ENCODE data around the gene LFNG. TPM values are rescaled to one million over a fixed set of nuclear protein-coding genes. Genes with fewer than 3 reads are reported as not detected.

LFNG gene, protein sequence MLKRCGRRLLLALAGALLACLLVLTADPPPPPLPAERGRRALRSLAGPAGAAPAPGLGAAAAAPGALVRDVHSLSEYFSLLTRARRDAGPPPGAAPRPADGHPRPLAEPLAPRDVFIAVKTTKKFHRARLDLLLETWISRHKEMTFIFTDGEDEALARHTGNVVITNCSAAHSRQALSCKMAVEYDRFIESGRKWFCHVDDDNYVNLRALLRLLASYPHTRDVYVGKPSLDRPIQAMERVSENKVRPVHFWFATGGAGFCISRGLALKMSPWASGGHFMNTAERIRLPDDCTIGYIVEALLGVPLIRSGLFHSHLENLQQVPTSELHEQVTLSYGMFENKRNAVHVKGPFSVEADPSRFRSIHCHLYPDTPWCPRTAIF
- 1 to 10 TPM; 2.8 to 2.9 TPM for total RNA-seq
- polyA plus RNA-seq, result 1 to 10 TPM in 1 of 2 donors, under 1 TPM in 1; 0.22 to 2.4 TPM

DNA sequence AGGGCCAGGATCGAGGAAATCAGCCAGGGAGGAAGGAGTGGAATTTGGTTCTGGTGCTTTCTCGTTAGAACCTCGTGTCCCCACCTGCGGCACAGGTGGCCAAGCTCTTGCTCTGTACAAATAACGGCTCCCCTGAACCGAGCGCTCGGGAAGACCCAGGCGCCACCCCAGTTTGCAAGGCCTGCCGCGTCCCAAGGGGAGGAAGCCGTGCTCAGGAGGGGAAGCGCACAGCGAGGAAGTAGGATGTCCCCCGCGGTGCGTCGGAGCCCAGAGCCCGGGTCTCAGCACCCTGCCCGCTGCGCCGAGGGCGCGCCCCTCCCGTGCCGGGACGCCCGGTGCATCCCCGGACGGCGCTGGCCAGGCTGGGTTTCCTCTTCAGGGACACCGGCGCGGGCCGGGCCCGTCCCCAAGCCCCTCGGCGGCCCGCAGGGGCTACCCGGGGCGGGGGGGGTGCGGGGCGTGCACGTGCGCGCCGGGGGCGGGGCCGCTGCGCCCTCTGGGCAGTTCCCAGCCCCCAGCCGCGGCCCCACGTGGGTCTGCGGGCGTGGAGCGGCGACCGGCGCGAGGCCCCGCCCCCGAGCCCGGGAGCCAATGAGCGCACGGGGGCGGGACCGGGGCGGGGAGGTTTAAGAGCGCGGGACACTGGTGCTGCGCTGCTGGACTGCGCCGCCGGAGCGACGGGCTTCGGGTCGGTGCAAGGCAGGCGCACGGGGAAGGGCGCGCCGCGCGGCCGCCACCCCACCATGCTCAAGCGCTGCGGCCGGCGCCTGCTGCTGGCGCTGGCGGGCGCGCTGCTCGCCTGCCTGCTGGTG lies at the start of gene LFNG:
LFNG (plus strand) TSS at position 656 of the 812 bp plus-strand sequence; CDS start at position 744, 88 bp downstream.
- under 1% methylated on average over 95 of the region's 95 CpGs for WGBS
- Histone ChIP-seq H3K36me3 (ENCODE audit: control insufficient read depth in 4 of 4, insufficient read depth in 3 of 4, low read depth in 1 of 4, low read length in 3 of 4) (no peaks in the 10 kb centered on the region), H3K4me1 (ENCODE audit: control insufficient read depth in 4 of 4, insufficient read depth in 4 of 4, low read length in 3 of 4) (peaks cover 2 to 32% (median 11%) of the 10 kb centered on the region in 4 donors), H3K27ac (ENCODE audit: low read depth in 1 of 2, low read length in 2 of 2) (peak within 1 kb of the TSS in 1 of 2 donors; percentile 16), H3K27me3 (ENCODE audit: control insufficient read depth in 4 of 4, insufficient read depth in 4 of 4, low read length in 3 of 4) (no peaks in the 10 kb centered on the region), H3K9ac (ENCODE audit: low read depth in 1 of 2, low read length in 2 of 2) (no peak within 1 kb of the TSS), H3K4me3 (ENCODE audit: low read depth in 1 of 3, low read length in 3 of 3) (peak within 1 kb of the TSS; percentile 41 to 59 (median 58)), H3K9me3 (ENCODE audit: control insufficient read depth in 4 of 4, low read length in 3 of 4) (no peaks in the 10 kb centered on the region)
- DNase-seq (ENCODE audit: low spot score), result peak; percentile 82
- TF ChIP-seq, protein P1, sequence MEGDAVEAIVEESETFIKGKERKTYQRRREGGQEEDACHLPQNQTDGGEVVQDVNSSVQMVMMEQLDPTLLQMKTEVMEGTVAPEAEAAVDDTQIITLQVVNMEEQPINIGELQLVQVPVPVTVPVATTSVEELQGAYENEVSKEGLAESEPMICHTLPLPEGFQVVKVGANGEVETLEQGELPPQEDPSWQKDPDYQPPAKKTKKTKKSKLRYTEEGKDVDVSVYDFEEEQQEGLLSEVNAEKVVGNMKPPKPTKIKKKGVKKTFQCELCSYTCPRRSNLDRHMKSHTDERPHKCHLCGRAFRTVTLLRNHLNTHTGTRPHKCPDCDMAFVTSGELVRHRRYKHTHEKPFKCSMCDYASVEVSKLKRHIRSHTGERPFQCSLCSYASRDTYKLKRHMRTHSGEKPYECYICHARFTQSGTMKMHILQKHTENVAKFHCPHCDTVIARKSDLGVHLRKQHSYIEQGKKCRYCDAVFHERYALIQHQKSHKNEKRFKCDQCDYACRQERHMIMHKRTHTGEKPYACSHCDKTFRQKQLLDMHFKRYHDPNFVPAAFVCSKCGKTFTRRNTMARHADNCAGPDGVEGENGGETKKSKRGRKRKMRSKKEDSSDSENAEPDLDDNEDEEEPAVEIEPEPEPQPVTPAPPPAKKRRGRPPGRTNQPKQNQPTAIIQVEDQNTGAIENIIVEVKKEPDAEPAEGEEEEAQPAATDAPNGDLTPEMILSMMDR (IDR thresholded peaks at IDR 0.05; ENCODE audit: low read depth, low read length, missing input control), result no peak
- TF ChIP-seq, protein P2, sequence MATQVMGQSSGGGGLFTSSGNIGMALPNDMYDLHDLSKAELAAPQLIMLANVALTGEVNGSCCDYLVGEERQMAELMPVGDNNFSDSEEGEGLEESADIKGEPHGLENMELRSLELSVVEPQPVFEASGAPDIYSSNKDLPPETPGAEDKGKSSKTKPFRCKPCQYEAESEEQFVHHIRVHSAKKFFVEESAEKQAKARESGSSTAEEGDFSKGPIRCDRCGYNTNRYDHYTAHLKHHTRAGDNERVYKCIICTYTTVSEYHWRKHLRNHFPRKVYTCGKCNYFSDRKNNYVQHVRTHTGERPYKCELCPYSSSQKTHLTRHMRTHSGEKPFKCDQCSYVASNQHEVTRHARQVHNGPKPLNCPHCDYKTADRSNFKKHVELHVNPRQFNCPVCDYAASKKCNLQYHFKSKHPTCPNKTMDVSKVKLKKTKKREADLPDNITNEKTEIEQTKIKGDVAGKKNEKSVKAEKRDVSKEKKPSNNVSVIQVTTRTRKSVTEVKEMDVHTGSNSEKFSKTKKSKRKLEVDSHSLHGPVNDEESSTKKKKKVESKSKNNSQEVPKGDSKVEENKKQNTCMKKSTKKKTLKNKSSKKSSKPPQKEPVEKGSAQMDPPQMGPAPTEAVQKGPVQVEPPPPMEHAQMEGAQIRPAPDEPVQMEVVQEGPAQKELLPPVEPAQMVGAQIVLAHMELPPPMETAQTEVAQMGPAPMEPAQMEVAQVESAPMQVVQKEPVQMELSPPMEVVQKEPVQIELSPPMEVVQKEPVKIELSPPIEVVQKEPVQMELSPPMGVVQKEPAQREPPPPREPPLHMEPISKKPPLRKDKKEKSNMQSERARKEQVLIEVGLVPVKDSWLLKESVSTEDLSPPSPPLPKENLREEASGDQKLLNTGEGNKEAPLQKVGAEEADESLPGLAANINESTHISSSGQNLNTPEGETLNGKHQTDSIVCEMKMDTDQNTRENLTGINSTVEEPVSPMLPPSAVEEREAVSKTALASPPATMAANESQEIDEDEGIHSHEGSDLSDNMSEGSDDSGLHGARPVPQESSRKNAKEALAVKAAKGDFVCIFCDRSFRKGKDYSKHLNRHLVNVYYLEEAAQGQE (IDR thresholded peaks at IDR 0.05), result peak; percentile 29

DNA sequence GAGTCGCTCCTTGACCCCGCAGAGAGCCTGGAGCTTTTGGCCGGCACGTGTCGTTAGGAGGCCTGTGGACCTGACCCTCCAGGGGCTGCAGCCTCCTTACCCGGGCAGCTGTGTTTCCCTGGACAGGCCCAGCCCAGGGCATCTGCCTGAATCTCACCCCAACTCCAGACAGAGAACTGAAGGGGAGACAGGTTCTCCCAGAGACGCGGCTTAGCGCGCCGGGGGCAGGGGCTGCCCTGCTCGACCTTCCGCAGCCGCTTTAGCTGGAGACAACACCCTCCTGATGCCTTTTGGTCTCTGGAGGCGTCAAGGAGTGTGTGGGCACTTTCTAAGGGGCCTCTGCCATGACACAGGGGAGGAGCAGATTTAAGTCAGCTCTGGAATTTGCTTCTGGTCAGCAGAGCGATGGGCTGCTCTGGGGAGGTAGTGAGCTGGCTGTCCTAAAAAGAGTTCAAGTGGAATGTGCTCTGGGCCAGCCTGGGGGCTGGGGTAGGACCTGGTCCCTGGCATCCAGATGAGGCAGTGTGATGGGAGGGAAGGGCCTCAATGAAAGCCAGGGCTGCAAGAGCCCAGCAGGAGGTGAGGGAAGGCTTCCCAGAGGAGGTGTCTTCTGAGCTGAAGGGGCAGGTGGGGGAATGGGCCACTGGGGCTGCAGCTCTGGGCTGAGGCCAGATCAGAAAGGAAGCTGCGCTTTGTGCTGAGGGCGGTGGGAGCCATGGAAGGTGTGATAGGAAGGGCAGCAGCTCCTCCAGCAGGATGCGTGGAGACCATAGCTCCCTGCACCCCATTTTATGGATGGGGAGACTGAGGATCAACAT lies 49.2 kb upstream of the LFNG start:
- H3K9me3 ChIP-seq (ENCODE audit: control insufficient read depth in 4 of 4, low read length in 3 of 4), result no peaks in the 10 kb centered on the region
- H3K27ac ChIP-seq (ENCODE audit: low read depth in 1 of 2, low read length in 2 of 2), result no peak overlapping the region
- H3K4me1 ChIP-seq (ENCODE audit: control insufficient read depth in 4 of 4, insufficient read depth in 4 of 4, low read length in 3 of 4), result no peaks in the 10 kb centered on the region
- no peak overlapping the region for H3K4me3 ChIP-seq (ENCODE audit: low read depth in 1 of 3, low read length in 3 of 3)
- no peak for DNase-seq (ENCODE audit: low spot score)
- H3K27me3 ChIP-seq (ENCODE audit: control insufficient read depth in 4 of 4, insufficient read depth in 4 of 4, low read length in 3 of 4), result no peaks in the 10 kb centered on the region
- WGBS, result 71% methylated on average over 19 of the region's 19 CpGs
- H3K36me3 ChIP-seq (ENCODE audit: control insufficient read depth in 4 of 4, insufficient read depth in 3 of 4, low read depth in 1 of 4, low read length in 3 of 4), result no peaks in the 10 kb centered on the region
- no peak overlapping the region for H3K9ac ChIP-seq (ENCODE audit: low read depth in 1 of 2, low read length in 2 of 2)
- TF ChIP-seq TAF1 (conservative IDR thresholded peaks at IDR 0.05), result no peak
- TF ChIP-seq, protein P3, sequence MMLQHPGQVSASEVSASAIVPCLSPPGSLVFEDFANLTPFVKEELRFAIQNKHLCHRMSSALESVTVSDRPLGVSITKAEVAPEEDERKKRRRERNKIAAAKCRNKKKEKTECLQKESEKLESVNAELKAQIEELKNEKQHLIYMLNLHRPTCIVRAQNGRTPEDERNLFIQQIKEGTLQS (IDR thresholded peaks at IDR 0.05), result no peak
- TF ChIP-seq, protein P4, sequence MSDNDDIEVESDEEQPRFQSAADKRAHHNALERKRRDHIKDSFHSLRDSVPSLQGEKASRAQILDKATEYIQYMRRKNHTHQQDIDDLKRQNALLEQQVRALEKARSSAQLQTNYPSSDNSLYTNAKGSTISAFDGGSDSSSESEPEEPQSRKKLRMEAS (IDR thresholded peaks at IDR 0.05), result no peak
- no peak for TF ChIP-seq SP1 (IDR thresholded peaks at IDR 0.05)
- no peak for TF ChIP-seq NR2F2 (IDR thresholded peaks at IDR 0.05)
- TF ChIP-seq, protein P2 (IDR thresholded peaks at IDR 0.05), result no peak
- TF ChIP-seq RAD21 (IDR thresholded peaks at IDR 0.05), result no peak
- no peak for TF ChIP-seq YY1 (IDR thresholded peaks at IDR 0.05)
- no peak for TF ChIP-seq HNF4A (conservative IDR thresholded peaks at IDR 0.05)
- TF ChIP-seq HNF4G (IDR thresholded peaks at IDR 0.05), result no peak
- no peak for TF ChIP-seq EGR1 (IDR thresholded peaks at IDR 0.05; ENCODE audit: low read depth in 2 of 2)
- no peak for TF ChIP-seq FOXA1 (IDR thresholded peaks at IDR 0.05)
- TF ChIP-seq JUND (IDR thresholded peaks at IDR 0.05), result no peak
- no peak for TF ChIP-seq FOXA2 (IDR thresholded peaks at IDR 0.05)
- TF ChIP-seq, protein P1 (IDR thresholded peaks at IDR 0.05; ENCODE audit: low read depth, low read length, missing input control), result no peak
